CD4-positive, alpha-beta T cell (primary cell): Measurements from ENCODE around the gene WT1. TPM values are rescaled to one million over a fixed set of nuclear protein-coding genes. Genes with fewer than 3 reads are reported as not detected.

ENCODE experiments used
- ATAC-seq: fragments of 200-7000 bp; cut with Tn5 transposase; one replicate; pipeline ENCODE4 v1.10.0; 2022; ENCODE audit warnings: mild to moderate bottlenecking; ENCODE audit not compliant: poor library complexity
- CTCF ChIA-PET: fragments of 350-600 bp; sonication (Branson Sonifier 250); formaldehyde crosslinking; loops from one replicate; lab custom pipeline; 2021; ENCODE audit warnings: antibody characterized with exemption, inconsistent platforms; lab: Charles Lee
- POLR2A ChIA-PET: fragments of 350-600 bp; sonication (Branson Sonifier 250); formaldehyde crosslinking; loops from one replicate; lab custom pipeline; 2021; ENCODE audit warnings: antibody characterized with exemption, inconsistent platforms; lab: Charles Lee
- DNase-seq, 14 experiments: peaks; one replicate each; pipeline ENCODE4 v3.0.0-alpha.2; 2013 to 2020; ENCODE audit warnings: mixed read lengths in 2 of 14
- H3K27ac ChIP-seq, 2 donors: one replicate each; pipeline versions ENCODE4 v1.5.1 to v1.7.0; 2013; ENCODE audit warnings: low read length in 2 of 2, low read depth in 1 of 2, mild to moderate bottlenecking in 1 of 2
- H3K27me3 ChIP-seq, 2 experiments: 1 replicate in 1 of 2; 2 replicates in 1 of 2; pipeline versions ENCODE4 v1.6.1 to v1.7.0; 2013; ENCODE audit warnings: low read length in 2 of 2, control low read depth in 1 of 2, mild to moderate bottlenecking in 1 of 2, moderate library complexity in 1 of 2; ENCODE audit not compliant: insufficient read depth in 2 of 2, control insufficient read depth in 1 of 2
- H3K36me3 ChIP-seq: one replicate; pipeline ENCODE4 v1.6.1; 2013; ENCODE audit warnings: low read length, control low read depth; ENCODE audit not compliant: insufficient read depth
- H3K4me1 ChIP-seq: one replicate; pipeline ENCODE4 v1.6.1; 2013; ENCODE audit warnings: low read length, control low read depth; ENCODE audit not compliant: insufficient read depth
- H3K4me3 ChIP-seq: one replicate; pipeline ENCODE4 v1.5.1; 2013; ENCODE audit warnings: mild to moderate bottlenecking, low read length, moderate library complexity
- H3K9me3 ChIP-seq, 2 experiments: 1 replicate in 1 of 2; 2 replicates in 1 of 2; pipeline versions ENCODE4 v1.6.1 to v1.7.0; 2013; ENCODE audit warnings: low read length in 2 of 2, mild to moderate bottlenecking in 2 of 2, control low read depth in 1 of 2, moderate library complexity in 1 of 2; ENCODE audit not compliant: control insufficient read depth in 1 of 2, insufficient read depth in 1 of 2
- H3K27ac Mint-ChIP-seq: one replicate; pipeline ENCODE4 v1.8.0; 2020; ENCODE audit warnings: mixed read lengths
- H3K27me3 Mint-ChIP-seq: one replicate; pipeline ENCODE4 v1.8.0; 2021; ENCODE audit warnings: mixed read lengths
- H3K36me3 Mint-ChIP-seq: one replicate; pipeline ENCODE4 v1.8.0; 2021; ENCODE audit warnings: low read depth, mixed read lengths
- H3K4me1 Mint-ChIP-seq: one replicate; pipeline ENCODE4 v1.8.0; 2021; ENCODE audit warnings: low read depth, mixed read lengths
- H3K4me3 Mint-ChIP-seq: one replicate; pipeline ENCODE4 v1.8.0; 2020; ENCODE audit warnings: mild to moderate bottlenecking, mixed read lengths
- H3K9me3 Mint-ChIP-seq: one replicate; pipeline ENCODE4 v1.8.0; 2020; ENCODE audit warnings: mixed read lengths
- intact Hi-C, 2 experiments: fragments of 100-400 bp; cut with DNase I in 1 of 2; cut with micrococcal nuclease in 1 of 2; formaldehyde crosslinking; loops; one replicate each; pipeline versions ENCODE4 v1.15.1 to v1.9.0; 2023 to 2025; cut with DNase I, micrococcal nuclease
- total RNA-seq, 174 experiments: library from RNA in 2 of 174; stranded (reverse) in 2 of 174; gene quantifications; one replicate each; pipeline ENCODE4 v1.2.3 and lab custom pipeline; 2021 to 2026
- TF ChIP-seq, protein P1 (sequence below): fragments of 200-600 bp; IDR thresholded peaks from one replicate; pipeline ENCODE4 v1.8.0; 2022; ENCODE audit warnings: antibody characterized with exemption, mild to moderate bottlenecking

The WT1 gene
- total RNA-seq, 2 experiments from 2014 or later = not detected

GRCh38 chr11:32402836-32403235, 32.5 kb downstream of the WT1 start:
- H3K36me3 Mint-ChIP-seq = no peaks in the 10 kb centered on the region
- H3K4me1 Mint-ChIP-seq = no peaks in the 10 kb centered on the region
- no peak overlapping the region for H3K4me3 ChIP-seq
- H3K27me3 Mint-ChIP-seq = peaks cover 39% of the 10 kb centered on the region
- intact Hi-C loops = no loop called here
- H3K9me3 ChIP-seq = no peaks in the 10 kb centered on the region
- no peak overlapping the region for H3K27ac ChIP-seq
- no peak overlapping the region for H3K27ac Mint-ChIP-seq
- TF ChIP-seq, protein P1, sequence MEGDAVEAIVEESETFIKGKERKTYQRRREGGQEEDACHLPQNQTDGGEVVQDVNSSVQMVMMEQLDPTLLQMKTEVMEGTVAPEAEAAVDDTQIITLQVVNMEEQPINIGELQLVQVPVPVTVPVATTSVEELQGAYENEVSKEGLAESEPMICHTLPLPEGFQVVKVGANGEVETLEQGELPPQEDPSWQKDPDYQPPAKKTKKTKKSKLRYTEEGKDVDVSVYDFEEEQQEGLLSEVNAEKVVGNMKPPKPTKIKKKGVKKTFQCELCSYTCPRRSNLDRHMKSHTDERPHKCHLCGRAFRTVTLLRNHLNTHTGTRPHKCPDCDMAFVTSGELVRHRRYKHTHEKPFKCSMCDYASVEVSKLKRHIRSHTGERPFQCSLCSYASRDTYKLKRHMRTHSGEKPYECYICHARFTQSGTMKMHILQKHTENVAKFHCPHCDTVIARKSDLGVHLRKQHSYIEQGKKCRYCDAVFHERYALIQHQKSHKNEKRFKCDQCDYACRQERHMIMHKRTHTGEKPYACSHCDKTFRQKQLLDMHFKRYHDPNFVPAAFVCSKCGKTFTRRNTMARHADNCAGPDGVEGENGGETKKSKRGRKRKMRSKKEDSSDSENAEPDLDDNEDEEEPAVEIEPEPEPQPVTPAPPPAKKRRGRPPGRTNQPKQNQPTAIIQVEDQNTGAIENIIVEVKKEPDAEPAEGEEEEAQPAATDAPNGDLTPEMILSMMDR = no peak
- DNase-seq (no peak), ATAC-seq (no peak)
- no peak overlapping the region for H3K4me3 Mint-ChIP-seq
- no peaks in the 10 kb centered on the region for H3K4me1 ChIP-seq
- ChIA-PET CTCF (interaction anchor here (0.6 kb wide), 2 partner anchors 18 to 1250 kb away, joined by 3 read pairs; no protein-coding TSS in a partner anchor), POLR2A (no interaction called here)
- H3K36me3 ChIP-seq = no peaks in the 10 kb centered on the region
- no peaks in the 10 kb centered on the region for H3K9me3 Mint-ChIP-seq
- H3K27me3 ChIP-seq = peaks cover 0 to 4% of the 10 kb centered on the region in 2 experiments

DNA sequence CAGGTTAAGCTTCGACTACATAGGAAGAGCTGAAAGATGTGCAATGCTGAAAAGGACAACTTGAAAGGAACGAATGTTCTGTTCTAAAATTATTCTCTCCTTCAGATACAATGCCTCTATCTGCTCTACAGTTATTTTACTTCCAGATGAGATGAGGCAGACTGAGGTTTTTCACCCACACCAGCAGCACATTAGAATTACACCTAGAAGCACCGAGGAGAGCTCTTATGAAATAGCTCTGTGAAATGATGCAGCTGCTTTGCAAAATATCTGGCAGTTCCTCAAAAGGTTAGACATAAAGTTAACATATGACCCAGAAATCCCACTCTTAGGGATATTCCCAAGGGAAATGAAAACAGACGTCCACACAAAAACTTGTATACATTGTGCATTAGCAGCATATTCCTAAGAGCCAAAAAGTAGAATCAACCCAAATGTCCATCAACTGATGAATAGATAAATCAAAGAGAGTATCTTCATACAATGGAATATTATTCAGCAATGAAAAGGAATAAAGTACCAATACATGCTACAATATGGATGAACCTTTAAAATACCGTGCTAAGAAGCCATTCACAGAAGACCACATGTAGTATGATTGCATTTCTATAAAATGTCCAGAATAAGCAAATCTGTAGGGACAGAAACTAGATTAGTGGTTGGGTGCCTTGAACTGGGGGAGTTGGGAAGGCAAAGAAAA, 34.5 kb downstream of the WT1 start:
- Mint-ChIP-seq H3K36me3 (no peaks in the 10 kb centered on the region), H3K9me3 (no peaks in the 10 kb centered on the region), H3K27ac (no peak overlapping the region), H3K4me3 (no peak overlapping the region), H3K4me1 (no peaks in the 10 kb centered on the region), H3K27me3 (peaks cover 38% of the 10 kb centered on the region)
- H3K36me3 ChIP-seq = no peaks in the 10 kb centered on the region
- no peak overlapping the region for H3K4me3 ChIP-seq
- ChIA-PET CTCF (no interaction called here), POLR2A (no interaction called here)
- ATAC-seq (no peak), DNase-seq (no peak)
- intact Hi-C loops = no loop called here
- peaks cover 4% of the 10 kb centered on the region in 2 experiments for H3K27me3 ChIP-seq
- H3K27ac ChIP-seq = no peak overlapping the region
- no peaks in the 10 kb centered on the region for H3K9me3 ChIP-seq
- TF ChIP-seq, protein P1 = no peak
- H3K4me1 ChIP-seq = no peaks in the 10 kb centered on the region

DNA sequence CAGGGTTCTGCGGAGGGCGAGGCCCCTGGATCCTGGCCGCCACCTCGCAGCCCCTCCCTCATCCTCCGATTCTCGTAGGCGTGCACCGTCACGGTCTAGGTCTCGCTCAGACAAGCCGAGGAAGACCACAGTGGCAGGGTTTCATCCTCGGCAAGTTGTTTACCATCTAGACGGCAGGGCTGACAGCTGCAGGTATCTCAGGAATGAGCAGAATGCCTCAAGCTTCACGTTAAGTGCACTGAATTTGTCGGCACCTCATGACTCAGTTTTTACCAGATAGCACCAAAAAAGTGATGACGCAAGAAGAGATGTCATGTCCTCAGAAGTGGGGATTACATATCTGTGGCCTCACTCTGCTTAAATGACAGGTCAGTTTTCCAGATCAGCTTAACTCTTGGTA, 35.1 kb downstream of the WT1 start:
- Histone ChIP-seq H3K36me3 (no peaks in the 10 kb centered on the region), H3K4me3 (no peak overlapping the region), H3K9me3 (no peaks in the 10 kb centered on the region), H3K27ac (no peak overlapping the region), H3K4me1 (no peaks in the 10 kb centered on the region), H3K27me3 (peaks cover 4% of the 10 kb centered on the region in 2 experiments)
- POLR2A ChIA-PET = no interaction called here
- CTCF ChIA-PET = no interaction called here
- DNase-seq = no peak
- no peak for ATAC-seq
- Mint-ChIP-seq H3K36me3 (no peaks in the 10 kb centered on the region), H3K9me3 (no peaks in the 10 kb centered on the region), H3K27ac (no peak overlapping the region), H3K4me1 (no peaks in the 10 kb centered on the region), H3K27me3 (peaks cover 38% of the 10 kb centered on the region), H3K4me3 (no peak overlapping the region)
- TF ChIP-seq, protein P1 = no peak
- intact Hi-C loops = no loop called here
